Measurements from ENCODE around the gene DNAAF2. TPM values are rescaled to one million over a fixed set of nuclear protein-coding genes. Genes with fewer than 3 reads are reported as not detected.
"Not testable (repeated sequence)": the region's sequence is repeated elsewhere in the genome, so short reads cannot be mapped to it uniquely, and the experiment has no call there.

DNAAF2 gene
- total RNA-seq, 6 experiments from 2014 or later = 5.8 to 8.7 (median 6.2) TPM

- H3K4me1 Mint-ChIP-seq (ENCODE audit: low read depth) = peaks cover 47% of the 10 kb centered on the region
- peak within 1 kb of the TSS; percentile 97 for H3K27ac Mint-ChIP-seq
- peak; percentile 99 for DNase-seq
- peaks cover 51% of the 10 kb centered on the region for H3K36me3 Mint-ChIP-seq (ENCODE audit: low read depth)
- peaks cover 17% of the 10 kb centered on the region for H3K9me3 Mint-ChIP-seq
- TF ChIP-seq, protein P1, sequence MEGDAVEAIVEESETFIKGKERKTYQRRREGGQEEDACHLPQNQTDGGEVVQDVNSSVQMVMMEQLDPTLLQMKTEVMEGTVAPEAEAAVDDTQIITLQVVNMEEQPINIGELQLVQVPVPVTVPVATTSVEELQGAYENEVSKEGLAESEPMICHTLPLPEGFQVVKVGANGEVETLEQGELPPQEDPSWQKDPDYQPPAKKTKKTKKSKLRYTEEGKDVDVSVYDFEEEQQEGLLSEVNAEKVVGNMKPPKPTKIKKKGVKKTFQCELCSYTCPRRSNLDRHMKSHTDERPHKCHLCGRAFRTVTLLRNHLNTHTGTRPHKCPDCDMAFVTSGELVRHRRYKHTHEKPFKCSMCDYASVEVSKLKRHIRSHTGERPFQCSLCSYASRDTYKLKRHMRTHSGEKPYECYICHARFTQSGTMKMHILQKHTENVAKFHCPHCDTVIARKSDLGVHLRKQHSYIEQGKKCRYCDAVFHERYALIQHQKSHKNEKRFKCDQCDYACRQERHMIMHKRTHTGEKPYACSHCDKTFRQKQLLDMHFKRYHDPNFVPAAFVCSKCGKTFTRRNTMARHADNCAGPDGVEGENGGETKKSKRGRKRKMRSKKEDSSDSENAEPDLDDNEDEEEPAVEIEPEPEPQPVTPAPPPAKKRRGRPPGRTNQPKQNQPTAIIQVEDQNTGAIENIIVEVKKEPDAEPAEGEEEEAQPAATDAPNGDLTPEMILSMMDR (IDR thresholded peaks at IDR 0.05) = no peak
- H3K4me3 Mint-ChIP-seq = peak within 1 kb of the TSS; percentile 93
- peaks cover 16% of the 10 kb centered on the region for H3K27me3 Mint-ChIP-seq (ENCODE audit: insufficient read depth)
Measured at GRCh38 chr14:49585803-49586672, 49.0 kb downstream of the DNAAF2 start, which contains the start of gene RPS29. RPS29 (minus strand) TSS chr14:49586380; CDS start chr14:49586346, 34 bp downstream.

- Mint-ChIP-seq H3K9me3 (peaks cover 17% of the 10 kb centered on the region), H3K4me1 (ENCODE audit: low read depth) (peaks cover 49% of the 10 kb centered on the region), H3K27me3 (ENCODE audit: insufficient read depth) (peaks cover 16% of the 10 kb centered on the region), H3K27ac (peak overlapping the region; percentile 97), H3K36me3 (ENCODE audit: low read depth) (peaks cover 51% of the 10 kb centered on the region), H3K4me3 (peak overlapping the region; percentile 93)
- not testable (repeated sequence) for DNase-seq
Measured at GRCh38 chr14:49584981-49585640, 49.9 kb downstream of the DNAAF2 start.

DNA sequence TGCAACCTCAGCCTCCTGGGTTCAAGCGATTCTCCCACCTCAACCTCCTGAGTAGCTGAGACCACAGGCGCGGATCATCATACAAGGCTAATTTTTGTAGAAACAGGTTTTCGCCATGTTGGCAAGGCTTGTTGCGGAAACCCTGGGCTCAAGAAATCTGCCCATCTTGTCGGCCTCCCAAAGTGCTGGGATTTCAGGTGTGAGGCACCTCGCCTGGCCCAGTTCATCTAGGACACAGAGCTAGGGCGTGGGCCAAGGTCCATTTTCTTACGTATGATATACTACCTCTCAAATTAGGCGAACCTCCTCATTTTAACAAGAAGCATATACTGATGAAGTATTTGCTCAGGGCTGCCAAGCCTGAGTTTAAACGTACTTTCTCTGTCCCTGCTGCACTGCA is 51.0 kb downstream of the DNAAF2 start:
- TF ChIP-seq, protein P1 (IDR thresholded peaks at IDR 0.05) = no peak
- peaks cover 17% of the 10 kb centered on the region for H3K9me3 Mint-ChIP-seq
- H3K36me3 Mint-ChIP-seq (ENCODE audit: low read depth) = peaks cover 51% of the 10 kb centered on the region
- peaks cover 49% of the 10 kb centered on the region for H3K4me1 Mint-ChIP-seq (ENCODE audit: low read depth)
- peaks cover 16% of the 10 kb centered on the region for H3K27me3 Mint-ChIP-seq (ENCODE audit: insufficient read depth)
- peak overlapping the region; percentile 97; the same call in 1 of the 2 replicates for H3K27ac Mint-ChIP-seq
- DNase-seq = no peak
- peak overlapping the region; percentile 93 for H3K4me3 Mint-ChIP-seq

GRCh38 chr14:49583629-49584028 is 51.4 kb downstream of the DNAAF2 start:
- Mint-ChIP-seq H3K27me3 (ENCODE audit: insufficient read depth) (peaks cover 16% of the 10 kb centered on the region), H3K9me3 (peaks cover 17% of the 10 kb centered on the region), H3K4me1 (ENCODE audit: low read depth) (peaks cover 49% of the 10 kb centered on the region), H3K27ac (peak overlapping the region; percentile 97; the same call in 1 of the 2 replicates), H3K36me3 (ENCODE audit: low read depth) (peaks cover 51% of the 10 kb centered on the region), H3K4me3 (peak overlapping the region; percentile 93)
- TF ChIP-seq, protein P1 (IDR thresholded peaks at IDR 0.05) = no peak
- DNase-seq = no peak

DNA sequence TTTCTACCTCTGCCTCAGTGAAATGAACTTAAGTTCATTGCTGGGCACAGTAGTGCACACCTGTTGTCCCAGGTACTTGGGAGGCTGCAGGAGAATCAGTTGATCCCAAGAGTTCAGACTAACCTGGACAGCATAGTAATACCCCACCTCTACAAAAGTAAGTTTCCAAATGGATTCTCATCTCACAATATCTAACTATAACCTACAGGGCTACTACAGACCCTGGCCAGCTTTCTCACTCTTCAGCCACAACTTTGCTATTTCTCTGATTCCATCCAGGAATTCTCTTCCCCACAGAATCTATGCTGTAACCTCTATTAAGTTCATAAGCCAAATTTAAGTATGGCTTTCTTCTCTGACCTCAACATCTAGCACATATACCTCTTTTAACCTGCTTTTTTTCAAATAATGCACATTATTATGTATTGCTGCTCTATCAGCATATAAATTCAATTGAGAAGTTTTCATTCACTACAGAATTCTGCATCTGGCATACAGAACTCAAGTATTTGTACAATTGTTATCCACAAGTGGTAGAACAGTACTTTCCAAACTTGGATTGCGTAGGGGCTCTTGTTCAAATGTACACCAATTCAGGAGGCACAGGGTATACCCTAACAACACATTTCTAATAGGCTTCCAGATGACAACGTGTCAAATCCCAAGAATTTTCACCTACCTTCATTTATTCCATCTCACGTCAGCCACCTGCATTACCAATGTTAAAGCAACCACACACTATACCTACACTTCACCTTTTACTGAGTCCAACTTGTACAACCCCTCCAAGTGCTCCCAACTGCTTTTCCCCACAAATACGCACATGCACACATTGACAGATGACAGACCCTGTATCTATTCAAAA is 52.7 kb downstream of the DNAAF2 start:
- peak overlapping the region; percentile 55 for H3K27ac Mint-ChIP-seq
- H3K9me3 Mint-ChIP-seq = peaks cover 17% of the 10 kb centered on the region
- H3K36me3 Mint-ChIP-seq (ENCODE audit: low read depth) = peaks cover 60% of the 10 kb centered on the region
- DNase-seq = no peak
- H3K4me1 Mint-ChIP-seq (ENCODE audit: low read depth) = peaks cover 50% of the 10 kb centered on the region
- TF ChIP-seq, protein P1 (IDR thresholded peaks at IDR 0.05) = no peak
- H3K27me3 Mint-ChIP-seq (ENCODE audit: insufficient read depth) = peaks cover 16% of the 10 kb centered on the region
- H3K4me3 Mint-ChIP-seq = peak overlapping the region; percentile 45; the same call in 1 of the 2 replicates

Measured in HFFc6 (cell line).